HCT116 (cell line): ENCODE measurements around the gene GREB1L. TPM values are rescaled to one million over a fixed set of nuclear protein-coding genes. Genes with fewer than 3 reads are reported as not detected.

ENCODE experiments used
- ATAC-seq: fragments of 200-7000 bp; cut with Tn5 transposase; 2 replicates; pipeline ENCODE4 v1.9.1; 2020; ENCODE audit warnings: mild to moderate bottlenecking, moderate library complexity
- BruUV-seq: library from RNA; stranded (reverse); fragments of 400-500 nt; replicated peaks from 2 replicates; lab custom pipeline; 2021; lab: Mats Ljungman, UMichigan
- CTCF ChIA-PET: fragments of 300-600 bp; sonication (Branson Sonifier 250); formaldehyde crosslinking; loops from one replicate; lab custom pipeline; 2021; ENCODE audit warnings: antibody characterized with exemption; lab: Charles Lee
- POLR2A ChIA-PET: fragments of 300-600, 350-600 bp; sonication (Branson Sonifier 250); formaldehyde crosslinking; loops from one replicate; lab custom pipeline; 2021; ENCODE audit warnings: antibody characterized with exemption; lab: Charles Lee
- RAD21 ChIA-PET, 2 experiments: fragments of 300-600 bp; sonication (Branson Sonifier 250); formaldehyde crosslinking; loops; one replicate each; lab custom pipeline; 2023; ENCODE audit warnings: low total read pairs in 2 of 2; ENCODE audit not compliant: uncharacterized antibody in 2 of 2, unreplicated experiment in 2 of 2, low non-redundant PET in 1 of 2; lab: Charles Lee
- DNase-seq: peaks from one replicate; pipeline ENCODE4 v3.0.0-alpha.2; 2010; ENCODE audit warnings: low read depth, low spot score
- H2AFZ ChIP-seq: fragments of 200-600 bp; shearing (Covaris generic), sonication (generic); 2 replicates; pipeline ENCODE4 v1.6.1; 2017; ENCODE audit warnings: low read depth, mixed run types, mixed read lengths, antibody characterized with exemption, low read length; ENCODE audit not compliant: poor library complexity, severe bottlenecking
- H3K27ac ChIP-seq: 2 replicates; pipeline ENCODE4 v1.5.1; 2012; ENCODE audit warnings: low read depth, low read length
- H3K27me3 ChIP-seq: fragments of 200-600 bp; sonication (generic); 2 replicates; pipeline ENCODE4 v1.6.1; 2016; ENCODE audit warnings: mixed run types, low read length, mixed read lengths; ENCODE audit not compliant: insufficient read depth
- H3K36me3 ChIP-seq, 2 experiments: fragments of 200-500 bp in 1 of 2; fragments of 200-600 bp in 1 of 2; sonication (Bioruptor generic) in 1 of 2; sonication (generic) in 1 of 2; 2 replicates each; pipeline versions ENCODE4 v1.5.1 to v1.6.1; 2014 to 2016; ENCODE audit warnings: low read length in 2 of 2, inconsistent platforms in 1 of 2, mixed read lengths in 1 of 2, mixed run types in 1 of 2; ENCODE audit not compliant: insufficient read depth in 2 of 2, control insufficient read depth in 1 of 2
- H3K4me1 ChIP-seq, 2 experiments: fragments of 200-600 bp in 1 of 2; sonication (generic) in 1 of 2; 2 replicates each; pipeline versions ENCODE4 v1.5.1 to v1.6.1; 2012 to 2017; ENCODE audit warnings: low read length in 2 of 2, inconsistent platforms in 1 of 2, mild to moderate bottlenecking in 1 of 2, mixed read lengths in 1 of 2, mixed run types in 1 of 2, moderate library complexity in 1 of 2; ENCODE audit not compliant: insufficient read depth in 2 of 2, control insufficient read depth in 1 of 2
- H3K4me2 ChIP-seq: fragments of 200-600 bp; sonication (generic); 2 replicates; pipeline ENCODE4 v1.6.1; 2017; ENCODE audit warnings: mixed run types, low read length, mixed read lengths
- H3K4me3 ChIP-seq, 2 experiments: fragments of 200-600 bp in 1 of 2; sonication (generic) in 1 of 2; replicated peaks in 1 of 2; 2 replicates each; pipeline ENCODE4 v1.5.1; 2011 to 2016; ENCODE audit warnings: low read length in 2 of 2, control low read depth in 1 of 2, low read depth in 1 of 2, mild to moderate bottlenecking in 1 of 2, mixed read lengths in 1 of 2, mixed run types in 1 of 2
- H3K79me2 ChIP-seq: fragments of 200-600 bp; sonication (generic); 2 replicates; pipeline ENCODE4 v1.6.1; 2017; ENCODE audit warnings: mild to moderate bottlenecking, mixed run types, low read length, moderate library complexity, mixed read lengths; ENCODE audit not compliant: insufficient read depth
- H3K9ac ChIP-seq: fragments of 200-600 bp; sonication (generic); 2 replicates; pipeline ENCODE4 v1.6.1; 2016; ENCODE audit warnings: low read length, mixed read lengths
- H3K9me2 ChIP-seq: fragments of 200-600 bp; sonication (generic), shearing (Covaris generic); 2 replicates; pipeline ENCODE4 v1.6.1; 2017; ENCODE audit warnings: mixed run types, mild to moderate bottlenecking, moderate library complexity; ENCODE audit not compliant: insufficient read depth
- H3K9me3 ChIP-seq, 2 experiments: fragments of 200-500 bp in 1 of 2; fragments of 200-600 bp in 1 of 2; sonication (Bioruptor generic) in 1 of 2; sonication (generic) in 1 of 2; 2 replicates each; pipeline ENCODE4 v1.6.1; 2014 to 2017; ENCODE audit warnings: low read length in 2 of 2, mixed read lengths in 2 of 2, inconsistent platforms in 1 of 2, low read depth in 1 of 2, mild to moderate bottlenecking in 1 of 2, mixed run types in 1 of 2, moderate library complexity in 1 of 2; ENCODE audit not compliant: control insufficient read depth in 1 of 2, insufficient read depth in 1 of 2
- H4K20me1 ChIP-seq: fragments of 200-600 bp; sonication (generic), shearing (Covaris generic); 2 replicates; pipeline ENCODE4 v1.6.1; 2017; ENCODE audit warnings: mixed run types, mild to moderate bottlenecking, moderate library complexity; ENCODE audit not compliant: insufficient read depth
- ATF3 ChIP-seq: IDR thresholded peaks from 2 replicates; pipeline ENCODE4 v1.6.1; 2012
- CBX3 ChIP-seq: IDR thresholded peaks from 2 replicates; pipeline ENCODE4 v1.6.1; 2012; ENCODE audit warnings: low read depth
- CEBPB ChIP-seq: IDR thresholded peaks from 2 replicates; pipeline ENCODE4 v1.6.1; 2012; ENCODE audit warnings: low read depth
- EGR1 ChIP-seq: IDR thresholded peaks from 2 replicates; pipeline ENCODE4 v1.6.1; 2012; ENCODE audit warnings: low read depth
- ELF1 ChIP-seq: IDR thresholded peaks from 2 replicates; pipeline ENCODE4 v1.6.1; 2012; ENCODE audit warnings: low read depth, borderline replicate concordance
- FOSL1 ChIP-seq: IDR thresholded peaks from 2 replicates; pipeline ENCODE4 v1.6.1; 2012; ENCODE audit warnings: low read depth
- JUND ChIP-seq: IDR thresholded peaks from 2 replicates; pipeline ENCODE4 v1.6.1; 2012
- MAX ChIP-seq: IDR thresholded peaks from 2 replicates; pipeline ENCODE4 v1.6.1; 2012
- POLR2A ChIP-seq: IDR thresholded peaks from 2 replicates; pipeline ENCODE4 v1.7.0; 2011; ENCODE audit warnings: borderline replicate concordance; ENCODE audit not compliant: insufficient read depth, insufficient read length; ENCODE audit errors: extremely low read depth
- POLR2AphosphoS5 ChIP-seq: IDR thresholded peaks from 2 replicates; pipeline ENCODE4 v1.6.1; 2011; ENCODE audit warnings: mild to moderate bottlenecking, low read depth, low read length, moderate library complexity
- REST ChIP-seq: IDR thresholded peaks from 2 replicates; pipeline ENCODE4 v1.6.1; 2012; ENCODE audit warnings: low read depth
- SIN3A ChIP-seq: IDR thresholded peaks from 2 replicates; pipeline ENCODE4 v1.6.1; 2012; ENCODE audit warnings: low read depth
- SP1 ChIP-seq: IDR thresholded peaks from 2 replicates; pipeline ENCODE4 v1.6.1; 2012; ENCODE audit warnings: low read depth
- SRF ChIP-seq: IDR thresholded peaks from 2 replicates; pipeline ENCODE4 v1.6.1; 2012; ENCODE audit warnings: low read depth
- TCF7L2 ChIP-seq: IDR thresholded peaks from 2 replicates; pipeline ENCODE4 v1.7.0; 2011; ENCODE audit warnings: borderline replicate concordance, inconsistent platforms; ENCODE audit not compliant: insufficient read depth, insufficient read length; ENCODE audit errors: extremely low read depth
- YY1 ChIP-seq: IDR thresholded peaks from 2 replicates; pipeline ENCODE4 v1.6.1; 2011; ENCODE audit warnings: low read length, low read depth, moderate library complexity, mild to moderate bottlenecking; ENCODE audit not compliant: insufficient replicate concordance; ENCODE audit errors: extremely low read depth
- ZBTB33 ChIP-seq: IDR thresholded peaks from 2 replicates; pipeline ENCODE4 v1.6.1; 2011; ENCODE audit warnings: mild to moderate bottlenecking, low read length, moderate library complexity; ENCODE audit not compliant: insufficient replicate concordance; ENCODE audit errors: extremely low read depth
- ZFX ChIP-seq: fragments of 450-650 bp; IDR thresholded peaks from 2 replicates; pipeline ENCODE4 v1.6.1; 2017
- ZNF274 ChIP-seq: fragments of 200-500 bp; sonication (Bioruptor generic); IDR thresholded peaks from 2 replicates; pipeline ENCODE4 v1.6.1; 2014; ENCODE audit warnings: mild to moderate bottlenecking, low read depth, low read length, inconsistent platforms
- intact Hi-C: fragments of 100-400 bp; cut with micrococcal nuclease; formaldehyde crosslinking; loops from 2 replicates; pipeline ENCODE4 v1.10.0; 2022
- total RNA-seq: library from RNA; stranded (reverse); gene quantifications from one replicate; pipeline ENCODE4 v1.2.1, GENCODE V29; 2021; ENCODE audit not compliant: unreplicated experiment

Gene GREB1L
- total RNA-seq, 1 experiment from 2014 or later = 12.2 TPM

GRCh38 chr18:21261352-21261751 lies 19.3 kb downstream of the GREB1L start:
- DNase-seq (no peak), ATAC-seq (no peak)
- Histone ChIP-seq H3K9me2 (no peaks in the 10 kb centered on the region), H2AFZ (no peak overlapping the region), H3K9me3 (no peaks in the 10 kb centered on the region), H3K9ac (no peak overlapping the region), H3K79me2 (peaks cover 15% of the 10 kb centered on the region; the same call in 1 of the 2 replicates), H3K4me3 (no peak overlapping the region), H4K20me1 (no peaks in the 10 kb centered on the region), H3K4me2 (no peak overlapping the region), H3K36me3 (no peaks in the 10 kb centered on the region), H3K27ac (no peak overlapping the region), H3K4me1 (peaks cover 3 to 24% of the 10 kb centered on the region in 2 experiments; a peak in 2 of 4 replicates), H3K27me3 (no peaks in the 10 kb centered on the region)
- no peak for TF ChIP-seq ELF1
- TF ChIP-seq FOSL1 = no peak
- TF ChIP-seq TCF7L2 = no peak
- TF ChIP-seq POLR2A = no peak
- no peak for TF ChIP-seq ZNF274
- TF ChIP-seq EGR1 = no peak
- no peak for TF ChIP-seq REST
- TF ChIP-seq YY1 = no peak
- TF ChIP-seq POLR2AphosphoS5 = no peak
- TF ChIP-seq CEBPB = no peak
- TF ChIP-seq ZFX = no peak
- no peak for TF ChIP-seq SIN3A
- TF ChIP-seq CBX3 = no peak
- TF ChIP-seq MAX = no peak
- TF ChIP-seq ATF3 = no peak
- no peak for TF ChIP-seq ZBTB33
- no peak for TF ChIP-seq SP1
- no peak for TF ChIP-seq JUND
- TF ChIP-seq SRF = no peak
- RAD21 ChIA-PET = no interaction called here
- POLR2A ChIA-PET = no interaction called here
- CTCF ChIA-PET = no interaction called here
- BruUV-seq = no TSS peak
- intact Hi-C loops = loop anchor here (10.0 kb wide), 1 partner anchor 133 kb away; no protein-coding TSS in a partner anchor
